Astrocyte (in vitro differentiated cells and primary cell): ENCODE results near the gene LONRF3. TPM values are rescaled to one million over a fixed set of nuclear protein-coding genes. Genes with fewer than 3 reads are reported as not detected.
"Not testable (repeated sequence)": the region's sequence is repeated elsewhere in the genome, so short reads cannot be mapped to it uniquely, and the experiment has no call there.

Experiments used
- DNase-seq: peaks from one replicate; pipeline ENCODE4 v3.0.0-alpha.2; 2010; ENCODE audit warnings: low read depth
- FAIRE-seq: peaks from 2 replicates; lab custom pipeline; 2011; peaks lifted over from hg19 to GRCh38; lab: Jason Lieb, UNC
- H2AFZ ChIP-seq: 2 replicates; pipeline ENCODE4 v1.6.0; 2012; ENCODE audit warnings: low read depth, low read length, inconsistent platforms
- H3K27ac ChIP-seq: 2 replicates; pipeline ENCODE4 v1.5.1; 2011; ENCODE audit warnings: low read depth, low read length, inconsistent platforms
- H3K27me3 ChIP-seq: 2 replicates; pipeline ENCODE4 v1.6.0; 2011; ENCODE audit warnings: low read length, inconsistent platforms; ENCODE audit not compliant: insufficient read depth
- H3K36me3 ChIP-seq: 2 replicates; pipeline ENCODE4 v1.5.1; 2011; ENCODE audit warnings: low read length, inconsistent platforms; ENCODE audit not compliant: insufficient read depth
- H3K4me1 ChIP-seq: 2 replicates; pipeline ENCODE4 v1.5.1; 2011; ENCODE audit warnings: low read length, inconsistent platforms; ENCODE audit not compliant: insufficient read depth
- H3K4me2 ChIP-seq: 2 replicates; pipeline ENCODE4 v1.6.0; 2012; ENCODE audit warnings: low read length, inconsistent platforms
- H3K4me3 ChIP-seq: 2 replicates; pipeline ENCODE4 v1.5.1; 2011; ENCODE audit warnings: low read depth, mild to moderate bottlenecking, low read length, inconsistent platforms; ENCODE audit not compliant: insufficient read depth
- H3K79me2 ChIP-seq: 2 replicates; pipeline ENCODE4 v1.6.0; 2012; ENCODE audit warnings: mild to moderate bottlenecking, low read length, inconsistent platforms; ENCODE audit not compliant: insufficient read depth
- H3K9ac ChIP-seq: 2 replicates; pipeline ENCODE4 v1.6.0; 2012; ENCODE audit warnings: mild to moderate bottlenecking, low read length, inconsistent platforms
- H3K9me3 ChIP-seq: 2 replicates; pipeline ENCODE4 v1.5.1; 2012; ENCODE audit warnings: low read depth, mild to moderate bottlenecking, low read length, inconsistent platforms; ENCODE audit not compliant: insufficient read depth
- H4K20me1 ChIP-seq: 2 replicates; pipeline ENCODE4 v1.6.0; 2012; ENCODE audit warnings: low read length, inconsistent platforms; ENCODE audit not compliant: insufficient read depth
- H3K27ac Mint-ChIP-seq: one replicate; pipeline ENCODE4 v1.8.0; 2021; ENCODE audit warnings: mild to moderate bottlenecking, mixed read lengths; ENCODE audit not compliant: unreplicated experiment
- H3K27me3 Mint-ChIP-seq: one replicate; pipeline ENCODE4 v1.8.0; 2021; ENCODE audit warnings: low read depth, mixed read lengths; ENCODE audit not compliant: unreplicated experiment
- H3K36me3 Mint-ChIP-seq: one replicate; pipeline ENCODE4 v1.8.0; 2021; ENCODE audit warnings: low read depth, mixed read lengths; ENCODE audit not compliant: unreplicated experiment
- H3K4me1 Mint-ChIP-seq: one replicate; pipeline ENCODE4 v1.8.0; 2021; ENCODE audit warnings: low read depth, mixed read lengths; ENCODE audit not compliant: unreplicated experiment
- H3K4me3 Mint-ChIP-seq: one replicate; pipeline ENCODE4 v1.8.0; 2021; ENCODE audit warnings: mild to moderate bottlenecking, moderate library complexity, mixed read lengths; ENCODE audit not compliant: unreplicated experiment
- H3K9me3 Mint-ChIP-seq: one replicate; pipeline ENCODE4 v1.8.0; 2021; ENCODE audit warnings: mild to moderate bottlenecking, mixed read lengths; ENCODE audit not compliant: unreplicated experiment
- CTCF ChIP-seq: IDR thresholded peaks from 2 replicates; pipeline ENCODE4 v1.5.1; 2011; ENCODE audit warnings: low read depth, mild to moderate bottlenecking, inconsistent platforms, low read length, moderate library complexity; ENCODE audit not compliant: insufficient read depth
- EZH2 ChIP-seq: IDR thresholded peaks from 2 replicates; pipeline ENCODE4 v1.6.1; 2012; ENCODE audit warnings: mild to moderate bottlenecking, low read length, inconsistent platforms; ENCODE audit not compliant: insufficient read depth
- total RNA-seq: library from RNA; stranded (reverse); gene quantifications from 2 replicates; pipeline ENCODE4 v1.2.1, GENCODE V29; 2021

Gene LONRF3
- total RNA-seq, 1 donor from 2014 or later, result 0.11 TPM

GRCh38 chrX:119027960-119028732 lies 53.7 kb downstream of the LONRF3 start:
- not testable (repeated sequence) for H3K36me3 ChIP-seq, H3K4me2 ChIP-seq, DNase-seq, H4K20me1 ChIP-seq, H3K27ac Mint-ChIP-seq, H3K27me3 Mint-ChIP-seq, H3K27ac ChIP-seq, H3K4me1 ChIP-seq, H3K79me2 ChIP-seq, H3K9ac ChIP-seq, H3K4me1 Mint-ChIP-seq, H3K36me3 Mint-ChIP-seq, H3K9me3 Mint-ChIP-seq, H3K4me3 ChIP-seq, H3K9me3 ChIP-seq, H3K27me3 ChIP-seq, H3K4me3 Mint-ChIP-seq, H2AFZ ChIP-seq
- FAIRE-seq, result peak; percentile 37

GRCh38 chrX:119028733-119029330 lies 54.4 kb downstream of the LONRF3 start:
- no peak for TF ChIP-seq EZH2
- no peak for TF ChIP-seq CTCF
- DNase-seq, result no peak
- Histone ChIP-seq H3K27ac (no peak overlapping the region), H3K9me3 (no peaks in the 10 kb centered on the region), H3K9ac (no peak overlapping the region), H3K36me3 (no peaks in the 10 kb centered on the region), H2AFZ (no peak overlapping the region), H4K20me1 (no peaks in the 10 kb centered on the region), H3K27me3 (no peaks in the 10 kb centered on the region), H3K4me1 (no peaks in the 10 kb centered on the region), H3K4me2 (no peak overlapping the region), H3K79me2 (no peaks in the 10 kb centered on the region), H3K4me3 (no peak overlapping the region)
- Mint-ChIP-seq H3K9me3 (peaks cover 13% of the 10 kb centered on the region), H3K27ac (no peak overlapping the region), H3K27me3 (peaks cover 2% of the 10 kb centered on the region), H3K4me1 (no peaks in the 10 kb centered on the region), H3K36me3 (no peaks in the 10 kb centered on the region), H3K4me3 (no peak overlapping the region)
- no peak for FAIRE-seq

DNA sequence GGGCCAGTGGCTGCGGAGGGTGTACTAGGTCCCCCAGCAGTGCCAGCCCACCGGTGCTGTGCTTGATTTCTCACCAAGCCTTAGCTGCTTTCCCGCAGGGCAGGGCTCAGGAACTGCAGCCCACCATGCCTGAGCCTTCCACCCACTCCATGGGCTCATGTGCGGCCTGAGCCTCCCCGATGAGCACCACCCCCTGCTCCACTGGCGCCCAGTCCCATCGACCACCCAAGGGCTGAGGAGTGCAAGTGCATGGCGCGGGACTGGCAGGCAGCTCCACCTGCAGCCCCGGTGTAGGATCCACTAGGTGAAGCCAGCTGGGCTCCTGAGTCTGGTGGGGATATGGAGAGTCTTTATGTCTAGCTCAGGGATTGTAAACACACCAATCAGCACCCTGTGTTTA lies 55.2 kb downstream of the LONRF3 start:
- H3K79me2 ChIP-seq, H3K4me2 ChIP-seq, DNase-seq, H3K27me3 ChIP-seq, H3K4me1 Mint-ChIP-seq, H3K27me3 Mint-ChIP-seq, H3K9me3 ChIP-seq, FAIRE-seq, H3K36me3 Mint-ChIP-seq, H3K4me3 Mint-ChIP-seq, H3K36me3 ChIP-seq, H3K27ac ChIP-seq, H4K20me1 ChIP-seq, H2AFZ ChIP-seq, H3K4me1 ChIP-seq, H3K9ac ChIP-seq, H3K4me3 ChIP-seq, H3K27ac Mint-ChIP-seq: not testable (repeated sequence)
- H3K9me3 Mint-ChIP-seq, result peaks cover 16% of the 10 kb centered on the region
